Measurements from ENCODE around the gene TRMU.
"Not testable (repeated sequence)": the region's sequence is repeated elsewhere in the genome, so short reads cannot be mapped to it uniquely, and the experiment has no call there.

Gene TRMU

GRCh38 chr22:46390652-46391301 is 55.3 kb downstream of the TRMU start:
- DNase-seq: no peak

GRCh38 chr22:46391486-46392136 is 56.1 kb downstream of the TRMU start:
- DNase-seq: no peak

GRCh38 chr22:46392137-46392844 is 56.8 kb downstream of the TRMU start:
- no peak for DNase-seq

GRCh38 chr22:46393873-46394272 is 58.4 kb downstream of the TRMU start:
- DNase-seq: no peak

GRCh38 chr22:46394622-46395021 is 59.1 kb downstream of the TRMU start:
- no peak for DNase-seq

GRCh38 chr22:46395145-46395544 is 59.6 kb downstream of the TRMU start:
- DNase-seq: no peak

- DNase-seq: not testable (repeated sequence)
These were observed 61.5 kb downstream of the TRMU start for GRCh38 chr22:46397049-46397448.

- DNase-seq: no peak
These were observed 62.0 kb downstream of the TRMU start for GRCh38 chr22:46397514-46397913.

GRCh38 chr22:46397951-46398350 is 62.4 kb downstream of the TRMU start:
- no peak for DNase-seq

GRCh38 chr22:46399251-46400024 is 63.9 kb downstream of the TRMU start:
- no peak for DNase-seq

- DNase-seq: no peak
These were observed 65.9 kb downstream of the TRMU start for GRCh38 chr22:46401370-46401769.

- DNase-seq: no peak
These were observed 67.0 kb downstream of the TRMU start for GRCh38 chr22:46402505-46402904.

- not testable (repeated sequence) for DNase-seq
These were observed 68.4 kb downstream of the TRMU start for GRCh38 chr22:46403880-46404279.

- no peak for DNase-seq
These were observed 70.4 kb downstream of the TRMU start for GRCh38 chr22:46405901-46406300.

- no peak for DNase-seq
These were observed 70.8 kb downstream of the TRMU start for GRCh38 chr22:46406349-46406748.

GRCh38 chr22:46406791-46407190 is 71.3 kb downstream of the TRMU start:
- no peak for DNase-seq

Data from NCI-H510A (cell line).